IMR-90 (cell line): Measurements from ENCODE around the gene SLC52A1. TPM values are rescaled to one million over a fixed set of nuclear protein-coding genes. Genes with fewer than 3 reads are reported as not detected.

Experiments
- ATAC-seq: fragments of 200-7000 bp; cut with Tn5 transposase; 2 replicates; pipeline ENCODE4 v1.9.1; 2020; ENCODE audit warnings: low read depth, mild to moderate bottlenecking, moderate library complexity
- BruUV-seq: library from RNA; stranded (reverse); fragments of 400-500 nt; replicated peaks from 2 replicates; lab custom pipeline; 2021; lab: Mats Ljungman, UMichigan
- CTCF ChIA-PET: fragments of 300-600 bp; formaldehyde crosslinking; extraction: SDS; loops from one replicate; lab custom pipeline; 2021; ENCODE audit warnings: antibody characterized with exemption; lab: Yijun Ruan, JAX
- POLR2A ChIA-PET: fragments of 300-600 bp; sonication (Branson Sonifier 250); formaldehyde crosslinking; loops from one replicate; lab custom pipeline; 2022; ENCODE audit warnings: antibody characterized with exemption; ENCODE audit not compliant: unreplicated experiment; lab: Charles Lee
- DNase-seq: peaks from one replicate; pipeline ENCODE4 v3.0.0; 2013
- H2AFZ ChIP-seq: replicated peaks from 2 replicates; pipeline ENCODE3; 2013; ENCODE audit warnings: low read length, mild to moderate bottlenecking; ENCODE audit not compliant: poor library complexity
- H2AK5ac ChIP-seq: 2 replicates; pipeline ENCODE4 v1.6.1; 2013; ENCODE audit warnings: low read depth, low read length, inconsistent platforms
- H2AK9ac ChIP-seq: replicated peaks from 2 replicates; pipeline ENCODE3; 2013; ENCODE audit warnings: mild to moderate bottlenecking, low read depth, low read length, moderate library complexity; ENCODE audit not compliant: poor library complexity
- H2BK120ac ChIP-seq: 2 replicates; pipeline ENCODE4 v1.6.1; 2013; ENCODE audit warnings: low read depth, low read length, inconsistent platforms
- H2BK15ac ChIP-seq: 3 replicates; pipeline ENCODE4 v1.6.1; 2013; ENCODE audit warnings: low read depth, low read length, inconsistent platforms
- H2BK20ac ChIP-seq: 2 replicates; pipeline ENCODE4 v1.6.1; 2013; ENCODE audit warnings: low read depth, mild to moderate bottlenecking, inconsistent platforms, low read length, moderate library complexity
- H2BK5ac ChIP-seq: 2 replicates; pipeline ENCODE4 v1.6.1; 2013; ENCODE audit warnings: mild to moderate bottlenecking, low read depth, low read length, inconsistent platforms; ENCODE audit not compliant: poor library complexity, severe bottlenecking
- H3K14ac ChIP-seq: replicated peaks from 2 replicates; pipeline ENCODE4 v1.6.1; 2013; ENCODE audit warnings: low read depth, low read length, inconsistent platforms
- H3K18ac ChIP-seq: 2 replicates; pipeline ENCODE4 v1.6.1; 2013; ENCODE audit warnings: low read depth, low read length, control low read depth
- H3K23ac ChIP-seq: 2 replicates; pipeline ENCODE4 v1.6.1; 2013; ENCODE audit warnings: low read depth, low read length, inconsistent platforms
- H3K27ac ChIP-seq: 2 replicates; pipeline ENCODE4 v1.5.1; 2013; ENCODE audit warnings: mild to moderate bottlenecking, control low read depth, low read length; ENCODE audit not compliant: insufficient read depth
- H3K27me3 ChIP-seq: 2 replicates; pipeline ENCODE4 v1.6.1; 2013; ENCODE audit warnings: low read length; ENCODE audit not compliant: control insufficient read depth, insufficient read depth
- H3K36me3 ChIP-seq: 2 replicates; pipeline ENCODE4 v1.6.1; 2013; ENCODE audit warnings: low read length, mixed read lengths; ENCODE audit not compliant: control insufficient read depth, insufficient read depth
- H3K4ac ChIP-seq: 2 replicates; pipeline ENCODE4 v1.6.1; 2013; ENCODE audit warnings: low read depth, low read length, inconsistent platforms
- H3K4me1 ChIP-seq: 2 replicates; pipeline ENCODE4 v1.6.1; 2013; ENCODE audit warnings: low read length, mixed read lengths; ENCODE audit not compliant: control insufficient read depth, insufficient read depth
- H3K4me2 ChIP-seq: 2 replicates; pipeline ENCODE4 v1.6.1; 2013; ENCODE audit warnings: low read depth, mild to moderate bottlenecking, control low read depth, low read length, moderate library complexity
- H3K4me3 ChIP-seq: 2 replicates; pipeline ENCODE4 v1.5.1; 2013; ENCODE audit warnings: low read depth, mild to moderate bottlenecking, control low read depth, low read length, moderate library complexity; ENCODE audit not compliant: insufficient read depth
- H3K56ac ChIP-seq: 2 replicates; pipeline ENCODE4 v1.6.1; 2013; ENCODE audit warnings: low read length, inconsistent platforms; ENCODE audit not compliant: insufficient read depth; ENCODE audit errors: extremely low read depth
- H3K79me1 ChIP-seq, 2 experiments: 2 replicates each; pipeline ENCODE4 v1.6.1; 2013; ENCODE audit warnings: low read length in 2 of 2, inconsistent platforms in 1 of 2, low read depth in 1 of 2
- H3K9ac ChIP-seq: 2 replicates; pipeline ENCODE4 v1.6.1; 2013; ENCODE audit warnings: low read depth, low read length, control low read depth
- H3K9me1 ChIP-seq: 2 replicates; pipeline ENCODE4 v1.6.1; 2013; ENCODE audit warnings: low read length, inconsistent platforms; ENCODE audit not compliant: insufficient read depth
- H3K9me3 ChIP-seq: 2 replicates; pipeline ENCODE4 v1.6.1; 2013; ENCODE audit warnings: low read length; ENCODE audit not compliant: control insufficient read depth, insufficient read depth
- H4K20me1 ChIP-seq: 2 replicates; pipeline ENCODE4 v1.6.1; 2013; ENCODE audit warnings: low read length, inconsistent platforms; ENCODE audit not compliant: insufficient read depth
- H4K5ac ChIP-seq: 2 replicates; pipeline ENCODE4 v1.6.1; 2013; ENCODE audit warnings: mild to moderate bottlenecking, low read depth, low read length, control low read depth
- H4K8ac ChIP-seq, 2 experiments: 2 replicates each; pipeline ENCODE4 v1.6.1; 2013; ENCODE audit warnings: low read depth in 2 of 2, low read length in 2 of 2, control low read depth in 1 of 2, inconsistent platforms in 1 of 2
- H4K91ac ChIP-seq: 2 replicates; pipeline ENCODE4 v1.6.1; 2013; ENCODE audit warnings: low read depth, low read length, inconsistent platforms; ENCODE audit not compliant: insufficient read depth
- BHLHE40 ChIP-seq: fragments of 150-350 bp; IDR thresholded peaks from 2 replicates; pipeline ENCODE4 v1.6.1; 2016; ENCODE audit warnings: mild to moderate bottlenecking, low read depth, low read length
- CEBPB ChIP-seq: IDR thresholded peaks from 2 replicates; pipeline ENCODE4 v1.6.1; 2012; ENCODE audit warnings: low read depth, low read length, improper control_type of control experiment
- CHD1 ChIP-seq: IDR thresholded peaks from 2 replicates; pipeline ENCODE4 v1.6.1; 2012; ENCODE audit warnings: low read depth, low read length, improper control_type of control experiment
- CTCF ChIP-seq: conservative IDR thresholded peaks from 2 replicates; pipeline ENCODE4 v1.5.1; 2012; ENCODE audit warnings: mild to moderate bottlenecking, low read depth, low read length, improper control_type of control experiment
- ELK1 ChIP-seq: fragments of 150-350 bp; IDR thresholded peaks from 2 replicates; pipeline ENCODE4 v1.6.1; 2016; ENCODE audit warnings: low read depth, mild to moderate bottlenecking, low read length, moderate library complexity, borderline replicate concordance
- FOS ChIP-seq: fragments of 150-350 bp; IDR thresholded peaks from 2 replicates; pipeline ENCODE4 v1.6.1; 2016; ENCODE audit warnings: low read depth, low read length
- MAFK ChIP-seq: IDR thresholded peaks from 2 replicates; pipeline ENCODE4 v1.6.1; 2012; ENCODE audit warnings: low read depth, low read length, improper control_type of control experiment
- MAZ ChIP-seq: IDR thresholded peaks from 2 replicates; pipeline ENCODE4 v1.6.1; 2012; ENCODE audit warnings: low read depth, mild to moderate bottlenecking, low read length, improper control_type of control experiment, moderate library complexity, borderline replicate concordance
- MXI1 ChIP-seq: IDR thresholded peaks from 2 replicates; pipeline ENCODE4 v1.6.1; 2012; ENCODE audit warnings: low read depth, mild to moderate bottlenecking, low read length, moderate library complexity, borderline replicate concordance
- NFE2L2 ChIP-seq: fragments of 150-350 bp; IDR thresholded peaks from 2 replicates; pipeline ENCODE4 v1.6.1; 2016; ENCODE audit warnings: low read depth, mild to moderate bottlenecking, low read length
- POLR2A ChIP-seq: IDR thresholded peaks from 2 replicates; pipeline ENCODE4 v1.6.1; 2012; ENCODE audit warnings: mild to moderate bottlenecking, low read depth, low read length
- RAD21 ChIP-seq: IDR thresholded peaks from 2 replicates; pipeline ENCODE4 v1.6.1; 2012; ENCODE audit warnings: low read length, improper control_type of control experiment
- RCOR1 ChIP-seq: IDR thresholded peaks from 2 replicates; pipeline ENCODE4 v1.6.1; 2012; ENCODE audit warnings: mild to moderate bottlenecking, low read length, improper control_type of control experiment; ENCODE audit not compliant: insufficient replicate concordance
- RFX5 ChIP-seq: IDR thresholded peaks from 2 replicates; pipeline ENCODE4 v1.8.0; 2012; ENCODE audit warnings: low read depth, mild to moderate bottlenecking, low read length, moderate library complexity
- SMC3 ChIP-seq: fragments of 150-350 bp; IDR thresholded peaks from 2 replicates; pipeline ENCODE4 v1.6.1; 2016; ENCODE audit warnings: low read depth, mild to moderate bottlenecking, antibody characterized with exemption, low read length, moderate library complexity
- USF2 ChIP-seq: fragments of 150-350 bp; IDR thresholded peaks from 2 replicates; pipeline ENCODE4 v1.6.1; 2017; ENCODE audit warnings: mild to moderate bottlenecking, antibody characterized with exemption, low read length, low read depth
- WGBS, 2 experiments: methylation state at CpG; one replicate each; pipeline versions ENCODE4 v1.1.5 to v1.1.7; 2013; ENCODE audit warnings: missing lambda C conversion rate in 2 of 2; ENCODE audit not compliant: insufficient read length in 1 of 2; ENCODE audit errors: extremely low coverage in 2 of 2; 5-methylcytosine and 5-hydroxymethylcytosine counted together
- dilution Hi-C: fragments of 300-500 bp; cut with HindIII; formaldehyde crosslinking; loops from one replicate; pipeline ENCODE4 v1.14.3; 2018; ENCODE audit warnings: low sequenced_read_pairs; ENCODE audit not compliant: unreplicated experiment
- in situ Hi-C: fragments of 300-500 bp; cut with MboI; formaldehyde crosslinking; loops from 3 replicates; pipeline ENCODE4 v1.14.3; 2019; ENCODE audit warnings: low sequenced_read_pairs, inconsistent platforms, mixed read lengths
- intact Hi-C: fragments of 100-400 bp; cut with micrococcal nuclease; formaldehyde crosslinking; loops from 2 replicates; pipeline ENCODE4 v1.10.0; 2022
- polyA plus RNA-seq, 3 experiments: library from polyadenylated mRNA; depleted of rRNA; stranded (reverse); fragments of >200 nt; gene quantifications; 2 replicates each; pipeline ENCODE4 v1.2.3, GENCODE V29; 2012; ENCODE audit warnings: low replicate concordance in 1 of 3
- total RNA-seq: library from RNA; depleted of rRNA; stranded (reverse); fragments of >200 nt; gene quantifications from 2 replicates; pipeline ENCODE4 v1.2.3, GENCODE V29; 2012

Gene SLC52A1
- total and polyA plus RNA-seq, 2 of the 4 experiments (the other 2 are of a cell fraction) = not detected

GRCh38 chr17:5043524-5043923 is 8.3 kb upstream of the SLC52A1 start:
- dilution Hi-C loops = no loop called here
- POLR2A ChIA-PET = no interaction called here
- in situ Hi-C loops = no loop called here

More at GRCh38 chr17:5043524-5043923, 8.3 kb upstream of the SLC52A1 start:
- Histone ChIP-seq H2AFZ (no peak overlapping the region), H3K27me3 (peaks cover 1% of the 10 kb centered on the region; the same call in 1 of the 2 replicates), H2BK15ac (no peak overlapping the region), H4K5ac (no peak overlapping the region), H4K20me1 (no peaks in the 10 kb centered on the region), H2AK5ac (no peak overlapping the region), H3K9ac (no peak overlapping the region), H2AK9ac (peak overlapping the region; percentile 24), H2BK120ac (no peak overlapping the region), H3K4me2 (no peak overlapping the region), H3K23ac (no peak overlapping the region), H4K91ac (no peak overlapping the region), H2BK20ac (no peak overlapping the region), H3K4me3 (no peak overlapping the region), H3K9me3 (no peaks in the 10 kb centered on the region; the same call in 1 of the 2 replicates), H3K4me1 (no peaks in the 10 kb centered on the region), H3K9me1 (no peaks in the 10 kb centered on the region), H3K56ac (no peak overlapping the region), H3K36me3 (no peaks in the 10 kb centered on the region), H3K18ac (no peak overlapping the region), H4K8ac (no peak overlapping the region), H3K4ac (no peak overlapping the region), H3K14ac (no peak overlapping the region), H3K79me1 (no peaks in the 10 kb centered on the region), H3K27ac (no peak overlapping the region), H2BK5ac (no peak overlapping the region)
- CTCF ChIA-PET = no interaction called here
- TF ChIP-seq MXI1 = no peak
- TF ChIP-seq ELK1 = no peak
- TF ChIP-seq CHD1 = no peak
- no peak for TF ChIP-seq BHLHE40
- no peak for TF ChIP-seq FOS
- no peak for TF ChIP-seq CEBPB
- no peak for TF ChIP-seq USF2
- TF ChIP-seq NFE2L2 = no peak
- no peak for TF ChIP-seq RFX5
- no peak for TF ChIP-seq POLR2A
- TF ChIP-seq CTCF = no peak
- TF ChIP-seq MAFK = no peak
- TF ChIP-seq SMC3 = no peak
- no peak for TF ChIP-seq RCOR1
- no peak for TF ChIP-seq MAZ
- TF ChIP-seq RAD21 = no peak
- WGBS, 2 experiments = 40% methylated on average over 1 of the region's 1 CpG; no CpG with 5 or more reads in 1 of the 2 experiments
- DNase-seq = no peak
- BruUV-seq = no TSS peak
- no peak for ATAC-seq
- intact Hi-C loops = no loop called here
